Activated naive CD4-positive, alpha-beta T cell (primary cell): ENCODE results near the gene CUEDC1.

Source experiments
- DNase-seq, 4 experiments: peaks; one replicate each; lab custom pipeline; 2025; lab: John Stamatoyannopoulos, UW

CUEDC1 gene

DNA sequence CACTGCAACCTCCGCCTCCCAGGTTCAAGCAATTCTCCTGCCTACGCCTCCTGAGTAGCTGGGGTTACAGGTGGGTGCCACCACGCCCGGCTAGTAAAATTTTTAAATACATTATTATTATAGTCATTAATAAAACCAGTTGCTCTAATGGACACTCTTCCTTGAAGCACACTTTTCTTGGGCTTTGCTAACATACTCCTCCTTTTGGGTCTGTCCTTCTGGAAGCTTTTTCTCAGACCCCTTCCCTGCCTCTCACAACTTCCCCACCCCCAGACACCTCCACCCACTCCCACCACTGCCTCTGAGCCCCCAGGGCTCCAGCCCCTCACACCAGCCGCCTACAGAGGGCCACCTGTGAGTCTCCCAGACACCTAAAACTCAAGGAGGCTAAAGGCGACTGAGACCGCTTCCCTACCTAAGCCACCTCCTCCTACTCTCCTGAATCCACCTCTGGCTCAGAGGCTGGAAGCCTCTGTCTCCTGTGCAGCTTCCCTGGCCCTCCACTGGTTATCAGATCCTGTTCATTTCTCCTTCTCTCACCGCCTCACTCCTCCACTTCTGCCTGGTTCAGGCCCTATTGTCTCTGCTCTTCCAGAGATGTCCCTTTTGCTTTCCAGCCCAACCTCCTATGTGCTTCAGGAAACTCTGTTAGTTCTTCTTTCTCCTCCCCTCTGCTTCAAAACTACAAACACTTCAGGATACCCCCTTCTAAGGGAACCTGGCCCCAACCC, 2.1 kb upstream of the CUEDC1 start:
- no peak for DNase-seq

DNA sequence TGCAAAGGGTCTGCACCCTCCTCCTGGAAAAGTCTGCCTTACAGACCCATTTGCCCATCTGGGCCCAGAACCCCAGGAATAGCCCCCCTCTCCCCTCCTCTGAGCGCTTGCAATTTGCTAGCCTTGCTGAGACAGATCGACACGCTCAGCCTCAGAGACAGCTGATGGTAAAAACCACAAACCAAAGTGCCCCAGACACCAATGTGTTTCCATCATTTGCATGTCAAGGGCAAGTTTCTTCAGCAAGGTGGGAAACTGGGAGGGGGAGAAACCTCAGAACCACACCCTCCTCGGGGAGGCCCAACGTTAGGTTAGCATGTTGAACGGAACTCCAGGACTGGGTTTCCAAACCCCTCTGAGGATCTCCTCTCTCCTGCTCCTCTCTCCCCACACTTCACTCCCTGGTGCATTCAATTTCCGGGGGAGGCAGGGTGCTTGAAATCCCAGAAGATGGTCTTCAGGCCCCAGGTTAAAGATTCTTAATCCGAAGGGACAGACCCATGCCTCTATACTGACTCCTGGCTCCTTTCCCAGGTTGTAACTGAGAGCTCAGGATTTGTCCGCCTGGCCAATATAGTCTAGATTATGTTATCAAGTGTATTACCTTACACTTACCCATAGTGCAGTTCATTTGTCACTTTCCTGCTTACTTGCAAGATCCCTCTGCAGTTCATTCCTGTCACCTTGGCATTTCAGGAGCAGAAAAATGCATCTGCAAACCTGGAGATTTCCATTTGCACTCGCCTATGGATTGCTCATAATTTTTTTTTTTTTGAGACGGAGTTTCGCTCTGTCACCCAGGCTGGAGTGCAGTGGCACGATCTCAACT, 1.3 kb upstream of the CUEDC1 start:
- DNase-seq, result no peak

DNA sequence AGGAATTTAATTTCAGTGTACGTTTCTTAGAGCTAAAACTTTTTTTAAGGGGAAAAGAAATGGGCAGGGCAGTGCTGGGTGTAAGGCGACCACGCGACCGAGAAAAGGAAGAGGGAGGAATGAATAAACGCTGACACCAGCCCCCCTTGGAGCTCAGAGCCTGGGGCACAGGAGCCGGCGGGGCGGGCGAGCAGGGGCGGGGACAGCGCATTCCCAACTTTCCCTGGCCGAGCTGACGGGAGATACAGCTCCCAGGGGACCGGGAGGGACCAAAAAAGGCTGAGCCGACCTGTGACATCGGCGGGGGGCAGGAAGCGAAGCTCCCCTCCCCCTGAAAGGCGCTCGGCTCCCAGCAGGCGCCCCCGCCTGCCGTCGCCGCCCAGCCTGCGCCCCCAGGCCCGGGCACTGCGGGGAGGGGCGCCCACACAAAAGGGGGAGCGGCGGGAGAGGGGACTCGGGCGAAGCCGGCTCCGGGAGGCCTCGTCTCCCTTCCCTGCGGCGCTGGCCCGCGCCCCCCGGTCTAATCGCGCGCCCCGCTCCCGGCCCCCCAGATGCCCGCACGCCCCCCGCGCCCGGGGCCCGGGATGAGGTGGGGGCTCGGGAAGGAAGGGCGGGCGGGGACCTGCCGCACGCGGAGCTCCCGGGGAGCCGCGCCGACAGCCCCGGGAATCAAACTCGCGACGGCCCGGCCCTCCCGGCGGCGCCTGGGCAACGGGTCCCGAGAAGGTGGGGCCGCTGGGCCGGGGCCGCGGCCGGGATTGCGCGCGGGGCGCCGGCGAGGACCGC, 622 bp downstream of the CUEDC1 start:
- no peak for DNase-seq

DNA sequence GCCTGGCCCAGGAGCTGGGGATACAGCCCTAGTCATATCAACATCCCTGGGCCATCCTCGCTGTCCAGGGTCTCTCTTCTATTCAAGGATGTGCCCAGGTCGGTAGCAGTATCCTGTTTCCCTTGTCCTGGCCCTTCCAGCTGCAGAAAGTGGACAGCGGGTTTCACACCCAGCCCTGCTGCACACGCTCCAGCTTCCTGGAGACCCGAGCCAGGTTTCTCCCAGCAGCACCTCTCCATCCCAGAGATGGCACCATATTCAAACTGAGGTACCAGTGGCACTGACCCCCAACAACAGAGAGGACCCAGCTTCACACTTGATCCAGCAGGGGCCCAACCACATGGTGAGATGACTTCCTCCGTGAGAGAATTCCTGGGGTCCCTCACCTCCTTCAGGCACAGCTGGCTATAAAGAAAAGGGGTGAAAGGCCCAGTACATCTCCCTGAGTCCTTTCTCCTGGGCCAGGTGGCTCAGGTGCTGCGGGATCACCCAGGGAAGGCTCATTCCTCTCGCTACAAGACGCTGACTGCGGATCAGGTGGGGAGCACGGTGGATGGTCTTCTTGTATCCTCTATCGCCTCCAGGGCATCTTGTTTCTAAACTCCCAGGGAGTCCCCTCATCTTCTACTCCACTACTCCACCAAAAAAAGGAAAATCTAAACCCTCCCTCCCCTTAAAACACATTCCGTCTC, 1.4 kb downstream of the CUEDC1 start:
- DNase-seq, result no peak

DNA sequence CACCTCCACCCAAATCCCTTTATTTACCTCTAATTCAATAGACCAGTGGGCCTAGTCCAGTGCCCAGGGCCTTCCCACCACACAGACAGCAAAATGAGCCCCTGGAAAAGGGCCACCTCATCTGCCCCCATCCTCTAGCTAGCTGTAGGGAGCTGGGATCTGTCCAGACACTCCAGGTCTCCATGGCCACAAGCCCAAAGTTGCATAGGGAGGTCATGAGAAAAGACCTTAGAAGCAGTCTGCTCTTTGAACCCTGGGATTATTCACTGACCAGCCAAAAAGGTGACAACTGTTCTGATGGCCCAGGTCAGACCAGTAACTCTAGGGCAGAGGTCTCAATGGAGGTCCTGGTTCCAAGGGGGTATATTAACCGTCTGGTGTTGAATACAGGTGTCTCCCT, 2.0 kb downstream of the CUEDC1 start:
- DNase-seq, result no peak

DNA sequence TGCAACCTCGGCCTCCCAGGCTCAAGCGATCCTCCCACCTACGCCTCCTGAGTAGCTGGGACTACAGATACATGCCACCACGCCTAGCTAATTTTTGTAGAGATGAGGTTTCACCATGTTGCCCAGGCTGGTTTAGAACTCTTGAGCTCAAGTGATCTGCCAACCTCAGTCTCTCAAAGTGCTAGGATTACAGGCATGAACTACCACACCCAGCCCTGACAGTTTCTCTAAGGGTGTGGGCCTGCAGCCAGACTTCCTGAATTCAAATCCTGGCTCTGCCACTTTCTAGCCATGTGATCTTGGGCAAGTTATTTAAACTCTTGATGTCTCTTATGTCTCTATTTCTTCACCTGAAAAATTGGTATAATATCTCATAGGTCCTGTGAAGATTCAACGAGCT, 5.6 kb downstream of the CUEDC1 start:
- DNase-seq, result no peak

DNA sequence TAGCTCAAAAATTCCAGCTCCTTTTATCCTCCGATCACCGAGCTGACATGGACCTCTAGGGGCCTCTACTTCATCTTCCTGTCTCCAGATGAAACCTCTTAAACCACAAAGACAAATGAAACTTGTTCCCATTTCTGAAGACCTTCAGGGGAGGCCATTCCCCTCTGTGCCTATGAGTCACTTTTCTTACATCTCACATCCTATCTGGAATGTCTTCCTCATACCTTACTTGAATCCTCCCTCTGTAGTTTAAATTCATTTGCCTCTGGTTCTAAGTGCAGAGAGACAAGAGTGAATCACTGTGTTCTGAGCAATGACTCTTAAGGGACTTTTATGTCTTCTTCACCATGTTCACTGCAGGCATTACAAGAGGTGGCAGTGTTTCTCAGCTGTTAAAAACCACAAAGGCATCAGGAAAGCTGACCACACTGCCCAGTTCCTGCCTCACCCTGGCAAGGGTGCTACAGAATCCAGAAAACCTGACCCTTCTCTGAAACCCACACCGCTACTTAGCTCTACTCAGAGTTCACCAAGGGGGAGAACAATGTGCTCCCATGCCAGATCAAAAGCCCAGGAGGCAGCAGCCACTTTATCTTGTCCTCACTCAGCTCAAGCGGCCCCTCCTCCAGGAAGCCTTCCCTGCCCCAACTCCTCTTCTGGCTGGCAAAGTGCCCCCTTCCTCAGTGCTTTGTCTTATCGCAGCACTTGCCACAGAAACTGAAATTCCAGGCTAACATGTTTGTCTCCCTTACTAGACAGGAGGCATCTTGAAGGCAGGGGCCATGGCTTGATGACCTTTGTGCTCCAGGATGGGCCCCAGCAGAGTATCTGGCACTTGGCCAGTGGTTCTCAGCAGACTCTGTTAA, 6.4 kb downstream of the CUEDC1 start:
- DNase-seq, result no peak

DNA sequence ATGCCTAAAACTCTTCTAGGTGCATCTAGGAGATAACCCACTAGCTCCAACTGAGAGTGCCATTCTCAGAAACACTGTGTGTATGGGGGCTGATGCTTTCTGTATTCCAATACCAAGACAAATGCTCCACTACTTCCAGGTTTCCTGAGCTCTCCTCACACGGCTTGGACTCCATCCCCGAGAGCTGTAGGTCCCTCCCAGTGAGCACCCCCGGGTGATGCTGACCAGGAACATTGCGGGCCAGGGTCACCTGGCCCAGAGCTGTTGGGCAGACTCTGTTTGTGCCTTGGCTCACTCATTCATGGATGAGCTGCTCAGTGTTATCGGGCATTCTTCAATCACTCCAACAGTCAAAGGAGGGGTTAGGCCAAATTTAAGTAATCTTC, 7.0 kb downstream of the CUEDC1 start:
- no peak for DNase-seq

DNA sequence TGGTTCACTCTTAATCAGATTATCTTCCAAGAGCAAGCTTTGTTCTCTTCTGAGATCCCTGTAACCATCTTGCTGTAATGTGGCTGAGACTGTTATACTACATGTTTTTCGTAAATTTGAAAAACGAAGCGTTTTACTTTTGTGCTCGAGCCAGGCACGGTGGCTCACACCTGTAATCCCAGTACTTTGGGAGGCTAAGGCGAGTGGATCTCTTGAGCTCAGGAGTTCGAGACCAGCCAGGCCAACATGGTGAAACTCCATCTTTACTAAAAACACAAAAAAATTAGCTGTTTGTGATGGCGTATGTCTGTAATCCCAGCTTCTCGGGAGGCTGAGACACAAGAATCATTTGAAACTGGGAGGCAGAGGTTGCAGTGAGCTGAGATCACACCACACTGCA, 7.8 kb downstream of the CUEDC1 start:
- DNase-seq, result no peak

DNA sequence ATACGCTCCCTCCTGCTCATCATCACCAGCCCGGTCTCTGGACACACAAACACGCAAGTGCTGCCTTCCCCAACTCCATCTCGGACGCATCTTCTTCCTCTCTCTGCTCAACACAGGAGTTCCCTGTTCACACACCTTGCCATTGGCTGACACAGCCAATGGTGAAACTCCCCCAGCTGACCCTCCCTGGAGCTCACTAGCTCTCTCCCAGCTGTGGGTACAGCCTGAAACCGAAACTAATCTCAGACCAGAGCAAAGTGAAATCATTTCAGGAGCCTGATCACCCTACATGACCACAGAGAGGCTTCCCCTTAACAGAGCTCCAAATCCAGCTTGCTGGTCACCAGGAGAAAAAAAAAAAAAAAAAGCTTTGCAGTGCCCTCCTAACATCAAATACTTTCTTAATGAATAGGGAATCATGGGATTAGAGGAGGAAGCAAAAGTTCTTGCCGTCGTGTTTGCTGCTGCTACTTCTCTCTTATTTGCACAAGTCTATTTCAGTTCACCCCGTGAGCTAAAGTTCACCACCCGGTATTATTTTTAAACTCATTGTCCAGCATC, 8.3 kb downstream of the CUEDC1 start:
- no peak for DNase-seq

DNA sequence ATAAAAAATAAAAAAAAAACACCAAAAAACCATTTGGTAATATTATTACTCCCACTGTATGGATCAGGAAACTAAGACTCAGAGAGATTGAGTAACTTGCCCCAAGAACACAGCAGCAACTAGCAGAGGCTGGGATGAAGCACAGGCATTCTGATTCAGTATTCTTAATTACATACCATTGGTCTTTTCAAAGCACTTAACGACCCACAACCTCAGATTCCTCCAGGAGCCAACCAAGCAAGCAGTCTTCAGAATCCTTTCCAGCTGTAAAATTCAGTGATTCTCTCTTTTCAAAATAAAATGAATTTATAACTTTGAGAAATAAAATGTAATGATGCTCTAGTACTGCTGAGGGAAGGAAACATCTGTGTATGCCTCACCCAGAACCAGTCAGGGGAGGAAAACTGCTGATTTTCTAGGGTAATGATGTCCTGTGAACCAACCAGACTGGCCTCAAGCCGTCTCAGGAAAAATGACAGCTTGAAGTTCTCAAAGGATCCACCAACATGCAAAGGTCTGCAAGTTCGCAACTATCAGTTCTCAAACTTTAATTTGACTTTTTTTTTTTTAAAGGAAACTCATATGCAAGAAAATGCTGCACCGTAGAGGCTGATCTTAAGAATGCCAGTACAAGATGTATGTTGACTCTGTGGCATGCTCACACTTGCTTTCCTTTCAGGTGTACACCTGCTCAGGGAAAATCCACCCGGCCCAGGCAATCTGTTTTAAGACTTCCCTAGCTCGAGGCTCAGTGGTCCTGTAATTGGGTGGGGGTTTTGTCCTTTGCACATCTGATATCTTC, 9.0 kb downstream of the CUEDC1 start:
- DNase-seq, result no peak

DNA sequence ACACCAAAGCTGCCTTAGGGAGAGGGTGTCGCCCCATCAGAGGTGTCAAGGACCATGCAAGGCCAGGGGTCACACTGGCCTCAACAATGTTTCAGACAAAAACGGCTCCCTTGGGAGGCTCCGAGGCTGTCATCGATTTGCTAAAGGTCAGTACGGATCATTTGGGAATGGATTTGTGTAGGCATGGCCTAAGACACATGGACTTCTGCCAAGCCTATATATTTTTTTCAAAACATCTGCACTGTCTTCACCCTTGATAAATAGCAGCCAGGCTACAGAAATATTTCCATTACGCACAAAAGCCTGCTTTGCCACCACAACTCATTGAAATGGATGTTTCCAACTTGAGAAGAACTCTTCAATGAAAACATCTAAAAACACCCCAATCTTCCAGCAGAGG, 10.3 kb downstream of the CUEDC1 start:
- no peak for DNase-seq

DNA sequence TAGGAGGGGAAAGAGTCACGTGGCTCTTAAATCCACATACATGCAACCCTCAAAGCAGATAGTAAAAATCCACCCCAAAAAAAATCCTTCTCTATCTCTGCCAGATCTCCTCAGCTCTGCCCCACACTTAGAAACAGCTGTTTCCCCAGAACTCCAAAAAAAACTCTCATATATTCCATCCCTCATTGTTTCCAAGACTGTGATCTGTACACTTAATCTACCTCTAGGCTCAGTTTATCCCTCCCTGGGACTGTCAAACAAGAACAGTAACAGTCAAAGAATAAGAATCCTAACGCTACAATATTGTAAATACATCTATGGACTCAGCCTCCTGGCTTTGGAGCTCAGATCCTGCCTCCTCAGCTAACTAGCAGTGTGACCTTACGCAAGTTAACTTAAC, 11.6 kb downstream of the CUEDC1 start:
- no peak for DNase-seq

DNA sequence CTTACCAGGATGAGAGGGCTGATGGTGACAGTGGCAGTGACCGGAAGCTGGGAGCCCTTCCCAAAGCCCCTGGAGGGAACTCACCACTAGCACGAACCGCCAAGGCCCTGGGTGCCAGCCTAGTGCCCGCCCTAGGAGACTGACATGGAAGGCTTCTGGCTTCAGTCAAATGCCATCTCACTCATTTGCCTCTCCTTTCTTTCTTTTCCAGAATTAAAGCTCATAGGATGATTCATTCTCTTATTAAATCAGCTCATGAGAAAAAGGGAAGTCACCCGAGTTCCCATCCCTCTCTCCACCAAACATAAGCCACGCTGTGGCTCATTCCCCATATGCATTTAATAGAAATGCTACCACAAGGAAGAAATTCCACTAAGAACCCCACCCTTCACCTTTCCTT, 12.1 kb downstream of the CUEDC1 start:
- DNase-seq, result no peak

DNA sequence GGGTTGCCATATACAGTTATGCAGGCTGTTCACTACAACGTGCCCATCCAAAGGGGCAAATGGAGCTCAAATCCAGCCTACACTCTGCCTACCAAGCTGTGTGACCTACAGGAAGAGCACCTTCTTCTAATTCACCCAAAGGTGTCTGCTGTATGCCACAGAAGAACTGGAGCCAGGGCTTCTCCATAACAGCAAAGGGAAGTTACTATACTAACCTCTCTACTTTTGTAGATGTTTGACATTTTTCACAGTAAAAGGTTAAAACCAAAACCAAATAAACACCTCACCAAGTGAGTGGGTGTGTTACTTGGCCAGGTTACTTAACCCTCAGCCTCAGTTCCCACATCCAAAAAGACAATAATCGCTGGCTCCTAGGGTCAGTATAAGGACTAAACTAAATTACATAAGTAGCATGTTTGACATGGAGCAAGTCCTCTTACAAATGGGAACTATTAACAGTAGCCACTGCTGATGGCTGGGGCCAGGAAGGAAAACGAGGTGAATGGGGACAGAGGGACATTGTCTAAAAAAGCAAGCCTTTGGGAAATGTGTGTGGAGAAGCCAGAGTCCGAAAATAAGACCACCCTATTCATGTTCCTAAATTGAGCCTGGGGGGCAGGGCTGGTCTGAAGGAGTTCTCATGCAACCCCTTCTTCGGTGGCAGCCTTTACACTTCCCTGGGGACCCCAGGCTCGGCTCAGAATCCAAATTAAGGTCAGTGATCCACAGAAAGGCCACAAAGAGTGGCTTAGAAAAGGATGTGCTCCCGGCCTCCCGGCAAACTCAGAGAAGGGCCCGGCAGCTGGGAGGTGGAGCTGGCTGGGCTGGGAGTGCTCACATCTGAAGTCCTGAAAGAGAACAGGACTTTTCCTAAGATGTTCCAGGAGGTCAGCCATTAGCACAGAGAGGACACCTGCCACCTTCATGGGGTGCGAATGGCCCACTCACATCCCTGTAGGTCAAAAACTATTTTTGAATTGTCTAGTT, 13.5 kb downstream of the CUEDC1 start:
- DNase-seq, result no peak

DNA sequence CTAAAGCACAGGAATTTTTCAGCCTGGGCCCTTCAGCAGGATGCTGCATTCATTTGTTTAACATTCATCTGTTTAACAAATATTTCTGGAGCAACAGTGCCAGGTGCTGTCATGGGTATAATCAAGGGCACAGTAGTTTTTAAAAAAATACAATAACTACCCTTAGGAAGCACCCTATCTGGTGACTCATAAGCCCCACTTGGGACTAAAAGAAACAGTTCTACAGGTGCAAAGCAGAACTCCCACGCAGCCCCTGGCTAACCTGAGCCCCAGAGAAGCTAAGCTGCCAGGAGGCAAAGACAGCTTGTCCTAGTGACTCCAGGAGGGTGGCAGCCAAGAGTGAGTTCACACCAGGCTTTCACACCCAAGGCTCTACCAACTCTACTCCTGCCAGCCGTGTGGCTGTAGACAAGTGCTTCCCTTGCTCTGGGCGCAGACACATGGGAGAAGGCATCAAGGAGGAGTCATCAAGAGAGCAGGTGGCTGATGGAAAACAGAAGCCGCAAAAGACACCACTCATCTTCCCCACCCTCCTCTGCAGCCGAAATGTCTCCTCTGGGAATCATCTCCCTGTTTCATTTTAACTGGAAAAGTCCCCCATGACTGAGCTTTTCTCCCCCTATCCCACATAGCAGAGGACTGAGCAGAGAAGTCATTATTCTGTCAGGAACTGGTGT, 14.4 kb downstream of the CUEDC1 start:
- no peak for DNase-seq

DNA sequence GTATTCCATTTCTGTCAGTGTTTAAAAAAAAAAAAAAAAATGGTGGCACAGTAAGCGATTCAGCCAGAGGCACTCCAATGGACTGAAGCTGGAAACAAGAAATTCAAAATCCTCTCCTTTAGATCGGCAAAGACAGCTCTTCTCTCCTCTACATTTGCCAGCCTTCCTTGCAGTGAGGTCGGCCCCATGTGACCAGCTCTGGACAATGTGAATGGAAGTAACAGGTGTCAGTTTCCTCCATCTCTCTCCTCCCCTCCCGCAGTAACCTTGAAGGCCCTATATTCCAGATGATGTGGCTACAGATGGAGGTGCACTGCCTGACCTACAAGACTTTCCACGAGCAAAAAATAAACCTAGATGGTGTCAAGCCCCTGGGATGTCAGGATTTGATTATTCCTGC, 15.0 kb downstream of the CUEDC1 start:
- DNase-seq, result no peak

DNA sequence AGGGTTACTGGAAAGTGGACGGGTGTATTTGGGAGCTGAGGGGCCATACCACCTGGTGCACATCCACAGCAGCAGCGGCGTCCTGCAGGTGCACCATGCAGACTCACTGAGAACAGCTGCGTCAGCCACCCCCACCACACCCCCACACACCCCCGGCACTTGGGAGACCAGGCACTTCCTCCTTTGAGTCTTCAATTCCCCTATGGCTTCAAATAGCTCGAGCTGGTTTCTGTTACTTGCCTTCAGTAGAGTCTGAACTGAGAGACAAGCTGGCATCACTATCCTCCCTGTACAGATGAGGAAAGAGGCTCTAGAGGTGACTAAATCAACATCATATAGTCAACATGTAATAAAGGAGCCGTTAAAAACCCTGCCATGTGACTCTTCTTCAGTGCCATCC, 15.4 kb downstream of the CUEDC1 start:
- DNase-seq, result no peak
